Left lung (tissue), 10 donors: Measurements from ENCODE around the gene BAHCC1. TPM values are rescaled to one million over a fixed set of nuclear protein-coding genes. Genes with fewer than 3 reads are reported as not detected.

Experiments
- ATAC-seq: fragments of 200-7000 bp; cut with Tn5 transposase; one replicate; pipeline ENCODE4 v1.9.1; 2020; ENCODE audit warnings: moderate library complexity
- DNase-seq, 4 donors: peaks; one replicate each; pipeline ENCODE4 v3.0.0-alpha.2; 2013 to 2020
- H3K27ac ChIP-seq, 2 donors: fragments of 200-600 bp; sonication (generic) in 1 of 2; one replicate each; pipeline versions ENCODE4 v1.5.0 to v1.8.0; 2020 to 2021
- H3K27me3 ChIP-seq, 2 donors: fragments of 200-600 bp; sonication (generic) in 1 of 2; one replicate each; pipeline versions ENCODE4 v1.5.0 to v1.8.0; 2020 to 2021
- H3K36me3 ChIP-seq, 2 donors: fragments of 200-600 bp; sonication (generic) in 1 of 2; one replicate each; pipeline versions ENCODE4 v1.5.0 to v1.8.0; 2020 to 2021
- H3K4me1 ChIP-seq, 2 donors: fragments of 200-600 bp; one replicate each; pipeline ENCODE4 v1.8.0; 2021
- H3K4me3 ChIP-seq, 2 donors: fragments of 200-600 bp; sonication (generic) in 1 of 2; one replicate each; pipeline versions ENCODE4 v1.5.0 to v1.8.0; 2020 to 2021; ENCODE audit warnings: mild to moderate bottlenecking in 1 of 2
- H3K9me3 ChIP-seq, 2 donors: fragments of 200-600 bp; sonication (generic) in 1 of 2; one replicate each; pipeline versions ENCODE4 v1.5.0 to v1.8.0; 2020 to 2021
- intact Hi-C, 2 donors: fragments of 100-400 bp; cut with DNase I; formaldehyde crosslinking; loops; one replicate each; pipeline versions ENCODE4 v1.11.2 to v1.14.2; 2022
- polyA plus RNA-seq, 6 donors: library from polyadenylated mRNA; unstranded; fragments of 120-200 nt; gene quantifications; one replicate each; pipeline ENCODE4 v1.2.1, GENCODE V29; 2013; ENCODE audit not compliant: insufficient read length in 6 of 6
- total RNA-seq, 2 donors: library from RNA; stranded (reverse); fragmentation: NEBNext Ultra II Directional; extraction: Animal tissue kit (Norgen Biotek cat#: 25700); gene quantifications; one replicate each; pipeline ENCODE4 v1.2.1, GENCODE V29; 2021
- TF ChIP-seq, protein P1 (sequence below), 2 donors: fragments of 200-600 bp; sonication (generic) in 1 of 2; IDR thresholded peaks; one replicate each; pipeline versions ENCODE4 v1.5.0 to v1.8.0; 2021; ENCODE audit warnings: antibody characterized with exemption in 2 of 2
- donor health status: DM: no; HTN: yes; CAD: no.
- donor health status: DM: no; HTN: no; CAD: no.

BAHCC1 gene
- total and polyA plus RNA-seq, 8 donors = 13.6 to 28.5 (median 21.4) TPM

GRCh38 chr17:81435652-81436293 lies 40.5 kb downstream of the BAHCC1 start:
- Histone ChIP-seq H3K36me3 (no peaks in the 10 kb centered on the region), H3K4me3 (no peak overlapping the region), H3K27ac (peak overlapping the region in 1 of 2 donors; percentile 73), H3K27me3 (no peaks in the 10 kb centered on the region), H3K4me1 (peaks cover 0 to 11% of the 10 kb centered on the region in 2 donors), H3K9me3 (no peaks in the 10 kb centered on the region)
- TF ChIP-seq, protein P1, sequence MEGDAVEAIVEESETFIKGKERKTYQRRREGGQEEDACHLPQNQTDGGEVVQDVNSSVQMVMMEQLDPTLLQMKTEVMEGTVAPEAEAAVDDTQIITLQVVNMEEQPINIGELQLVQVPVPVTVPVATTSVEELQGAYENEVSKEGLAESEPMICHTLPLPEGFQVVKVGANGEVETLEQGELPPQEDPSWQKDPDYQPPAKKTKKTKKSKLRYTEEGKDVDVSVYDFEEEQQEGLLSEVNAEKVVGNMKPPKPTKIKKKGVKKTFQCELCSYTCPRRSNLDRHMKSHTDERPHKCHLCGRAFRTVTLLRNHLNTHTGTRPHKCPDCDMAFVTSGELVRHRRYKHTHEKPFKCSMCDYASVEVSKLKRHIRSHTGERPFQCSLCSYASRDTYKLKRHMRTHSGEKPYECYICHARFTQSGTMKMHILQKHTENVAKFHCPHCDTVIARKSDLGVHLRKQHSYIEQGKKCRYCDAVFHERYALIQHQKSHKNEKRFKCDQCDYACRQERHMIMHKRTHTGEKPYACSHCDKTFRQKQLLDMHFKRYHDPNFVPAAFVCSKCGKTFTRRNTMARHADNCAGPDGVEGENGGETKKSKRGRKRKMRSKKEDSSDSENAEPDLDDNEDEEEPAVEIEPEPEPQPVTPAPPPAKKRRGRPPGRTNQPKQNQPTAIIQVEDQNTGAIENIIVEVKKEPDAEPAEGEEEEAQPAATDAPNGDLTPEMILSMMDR (IDR thresholded peaks at IDR 0.05) = no peak
- intact Hi-C loops = no loop called here
- DNase-seq (peak in 1 of 4 donors; percentile 48), ATAC-seq (no peak)

GRCh38 chr17:81436294-81436849 lies 41.1 kb downstream of the BAHCC1 start:
- H3K4me3 ChIP-seq = no peak overlapping the region
- peak; percentile 28 for ATAC-seq
- intact Hi-C loops = no loop called here
- TF ChIP-seq, protein P1 (IDR thresholded peaks at IDR 0.05) = no peak
- DNase-seq = peak in 2 of 4 donors; percentile 49 to 81
- peak overlapping the region in 1 of 2 donors; percentile 73 for H3K27ac ChIP-seq
- no peaks in the 10 kb centered on the region for H3K36me3 ChIP-seq
- no peaks in the 10 kb centered on the region for H3K9me3 ChIP-seq
- no peaks in the 10 kb centered on the region for H3K27me3 ChIP-seq
- peaks cover 0 to 11% of the 10 kb centered on the region in 2 donors for H3K4me1 ChIP-seq

- Histone ChIP-seq H3K27ac (no peak overlapping the region), H3K4me3 (no peak overlapping the region), H3K9me3 (no peaks in the 10 kb centered on the region), H3K27me3 (no peaks in the 10 kb centered on the region), H3K4me1 (peaks cover 0 to 11% of the 10 kb centered on the region in 2 donors), H3K36me3 (peaks cover 0 to 5% of the 10 kb centered on the region in 2 donors)
- DNase-seq = no peak
- ATAC-seq = no peak
- TF ChIP-seq, protein P1 (IDR thresholded peaks at IDR 0.05) = no peak
- intact Hi-C loops = no loop called here
These were observed 42.0 kb downstream of the BAHCC1 start for GRCh38 chr17:81437191-81437651.

DNA sequence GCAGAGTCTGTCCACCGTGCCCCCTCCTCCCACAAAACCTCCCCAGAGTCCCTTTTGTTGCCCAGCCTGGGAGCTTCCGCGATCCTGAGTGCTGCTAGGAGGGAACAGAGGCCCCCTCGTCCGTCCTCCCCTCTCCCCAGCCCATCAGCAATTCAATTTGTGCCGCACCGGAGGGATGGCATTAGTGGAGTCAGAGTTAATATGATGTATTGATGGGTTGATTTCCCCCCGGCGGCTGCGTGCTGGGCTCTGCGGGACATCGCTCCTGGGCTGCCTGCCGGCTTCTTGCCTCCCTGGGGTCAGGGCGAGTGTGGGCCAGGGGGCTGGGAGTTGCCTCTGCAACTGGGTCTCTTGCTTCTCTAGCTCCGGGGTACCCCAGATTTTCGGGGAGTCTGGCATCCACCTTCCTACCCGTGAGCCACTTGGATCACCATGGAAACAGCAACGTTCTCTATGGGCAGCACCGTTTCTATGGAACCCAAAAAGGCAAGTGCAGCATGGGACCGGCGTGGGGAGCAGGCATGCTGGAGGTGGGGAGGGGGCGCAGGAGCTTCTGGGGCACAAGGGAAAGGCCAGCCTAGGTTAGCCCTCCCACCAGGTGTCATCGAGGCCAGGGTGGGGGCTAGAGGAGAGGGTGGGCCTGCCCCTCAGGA lies 42.9 kb downstream of the BAHCC1 start:
- H3K27ac ChIP-seq = no peak overlapping the region
- DNase-seq (no peak), ATAC-seq (no peak)
- no peak overlapping the region for H3K4me3 ChIP-seq
- no peaks in the 10 kb centered on the region for H3K9me3 ChIP-seq
- intact Hi-C loops = no loop called here
- no peaks in the 10 kb centered on the region for H3K27me3 ChIP-seq
- peaks cover 0 to 8% of the 10 kb centered on the region in 2 donors for H3K4me1 ChIP-seq
- peaks cover 0 to 15% of the 10 kb centered on the region in 2 donors for H3K36me3 ChIP-seq
- TF ChIP-seq, protein P1 (IDR thresholded peaks at IDR 0.05) = no peak

DNA sequence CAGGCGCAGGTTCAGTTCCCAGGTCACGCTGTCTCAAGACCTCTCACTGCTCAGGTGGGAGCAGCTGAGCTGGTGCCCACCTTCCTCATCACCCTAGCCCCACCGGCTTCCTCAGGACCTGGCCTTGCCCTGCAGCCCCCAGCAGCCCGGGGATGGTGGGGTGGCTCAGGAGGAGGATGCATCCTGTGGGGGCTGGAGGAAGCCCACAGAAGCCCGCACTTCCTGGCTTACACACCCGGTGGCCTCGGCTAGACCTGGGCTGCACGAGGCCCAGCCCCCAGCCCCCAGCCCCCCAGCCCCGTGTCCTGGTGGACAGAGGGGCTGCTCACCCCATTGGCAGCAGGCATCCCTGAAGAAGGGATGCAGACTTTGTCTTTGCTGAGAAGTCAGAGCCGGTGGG lies 43.4 kb downstream of the BAHCC1 start:
- no peak for DNase-seq
- H3K4me1 ChIP-seq = peaks cover 0 to 6% of the 10 kb centered on the region in 2 donors
- no peak overlapping the region for H3K27ac ChIP-seq
- no peaks in the 10 kb centered on the region for H3K9me3 ChIP-seq
- no peaks in the 10 kb centered on the region for H3K27me3 ChIP-seq
- intact Hi-C loops = no loop called here
- peaks cover 0 to 20% of the 10 kb centered on the region in 2 donors for H3K36me3 ChIP-seq
- no peak for ATAC-seq
- no peak overlapping the region for H3K4me3 ChIP-seq
- TF ChIP-seq, protein P1 (IDR thresholded peaks at IDR 0.05) = no peak
